HG02840 (cell line): ENCODE data around the gene FGF14.

Experiments
- ATAC-seq: cut with Tn5 transposase; IDR thresholded peaks from one replicate; pipeline ENCODE4 v1.9.1; 2021; ENCODE audit warnings: mild to moderate bottlenecking, moderate library complexity, moderate number of reproducible peaks; ENCODE audit not compliant: unreplicated experiment, low FRiP score

Gene FGF14

DNA sequence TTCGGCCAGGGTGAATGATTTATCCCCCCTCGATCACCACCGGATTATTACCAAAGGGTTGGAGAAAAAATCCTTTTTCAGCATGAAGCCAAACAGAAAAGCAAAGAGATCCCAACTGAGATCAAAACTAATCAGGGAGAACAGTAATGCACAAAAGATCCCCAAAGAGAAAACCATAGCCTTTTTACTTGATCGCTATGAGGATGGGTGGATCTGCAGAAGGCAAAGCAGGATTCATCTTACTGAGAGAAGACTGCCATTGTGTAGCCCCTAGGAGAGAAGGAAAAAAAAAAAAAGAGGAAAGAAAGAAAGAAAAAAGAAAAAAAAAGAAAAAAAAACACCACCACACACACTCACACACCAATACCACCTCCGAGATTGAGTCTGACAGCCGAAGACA lies at the start of gene FGF14:
Gene FGF14, minus strand, starts transcription at position 283 of the 400 bp plus-strand sequence.
- ATAC-seq, result no peak

GRCh38 chr13:102443249-102443648 lies 41.4 kb upstream of the FGF14 start:
- no peak for ATAC-seq

GRCh38 chr13:102441085-102441484 lies 39.2 kb upstream of the FGF14 start:
- ATAC-seq, result peak; percentile 35

GRCh38 chr13:102440259-102440936 lies 38.5 kb upstream of the FGF14 start:
- ATAC-seq, result peak; percentile 48

DNA sequence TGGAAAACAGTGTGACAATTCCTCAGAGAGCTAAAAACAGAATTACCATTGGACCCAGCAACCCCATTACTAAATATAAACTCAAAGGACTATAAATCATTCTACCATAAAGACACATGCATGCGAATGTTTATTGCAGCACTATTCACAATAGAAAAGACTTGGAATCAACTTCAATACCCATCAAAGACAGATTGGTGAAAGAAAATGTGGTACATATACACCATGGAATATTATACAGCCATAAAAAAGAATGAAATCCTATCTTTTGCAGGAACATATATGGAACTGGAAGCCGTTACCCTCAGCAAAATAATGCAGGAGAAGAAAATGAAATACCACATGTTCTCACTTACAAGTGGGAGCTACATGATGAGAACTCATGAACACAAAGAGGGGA lies 20.8 kb upstream of the FGF14 start:
- no peak for ATAC-seq

DNA sequence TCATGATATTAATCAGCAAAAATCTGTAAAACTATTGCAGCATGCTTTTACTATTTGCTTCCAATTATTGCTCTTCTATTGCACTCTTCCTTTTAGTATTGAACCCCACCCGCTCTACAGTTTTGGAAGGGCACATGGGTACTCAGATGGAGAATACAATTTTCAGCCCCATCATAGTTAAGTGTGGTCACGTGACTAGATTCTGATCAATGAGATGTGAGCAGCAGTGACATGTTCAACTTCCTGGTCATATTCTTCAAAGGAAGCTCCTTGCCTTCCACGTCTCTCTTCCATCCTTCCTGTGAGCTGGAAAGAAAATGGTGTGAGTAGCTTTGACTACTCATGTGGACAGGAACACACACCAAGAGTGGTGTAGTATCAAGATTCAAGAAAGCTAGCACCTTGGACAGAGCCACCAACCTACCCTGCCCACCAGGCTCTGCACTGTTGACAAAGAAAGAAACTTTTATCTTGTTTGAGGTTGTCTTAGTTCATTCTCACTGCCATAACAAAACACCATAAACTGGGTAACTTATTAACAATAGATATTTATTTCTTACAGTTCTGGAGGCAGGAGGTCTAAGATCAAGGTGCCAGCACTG lies 3.8 kb upstream of the FGF14 start:
- no peak for ATAC-seq

- no peak for ATAC-seq
These were observed 442 bp upstream of the FGF14 start for GRCh38 chr13:102402290-102402689.

- no peak for ATAC-seq
These were observed 583 bp downstream of the FGF14 start for GRCh38 chr13:102401265-102401664.

- no peak for ATAC-seq
These were observed 1.1 kb downstream of the FGF14 start for GRCh38 chr13:102400675-102401145.

DNA sequence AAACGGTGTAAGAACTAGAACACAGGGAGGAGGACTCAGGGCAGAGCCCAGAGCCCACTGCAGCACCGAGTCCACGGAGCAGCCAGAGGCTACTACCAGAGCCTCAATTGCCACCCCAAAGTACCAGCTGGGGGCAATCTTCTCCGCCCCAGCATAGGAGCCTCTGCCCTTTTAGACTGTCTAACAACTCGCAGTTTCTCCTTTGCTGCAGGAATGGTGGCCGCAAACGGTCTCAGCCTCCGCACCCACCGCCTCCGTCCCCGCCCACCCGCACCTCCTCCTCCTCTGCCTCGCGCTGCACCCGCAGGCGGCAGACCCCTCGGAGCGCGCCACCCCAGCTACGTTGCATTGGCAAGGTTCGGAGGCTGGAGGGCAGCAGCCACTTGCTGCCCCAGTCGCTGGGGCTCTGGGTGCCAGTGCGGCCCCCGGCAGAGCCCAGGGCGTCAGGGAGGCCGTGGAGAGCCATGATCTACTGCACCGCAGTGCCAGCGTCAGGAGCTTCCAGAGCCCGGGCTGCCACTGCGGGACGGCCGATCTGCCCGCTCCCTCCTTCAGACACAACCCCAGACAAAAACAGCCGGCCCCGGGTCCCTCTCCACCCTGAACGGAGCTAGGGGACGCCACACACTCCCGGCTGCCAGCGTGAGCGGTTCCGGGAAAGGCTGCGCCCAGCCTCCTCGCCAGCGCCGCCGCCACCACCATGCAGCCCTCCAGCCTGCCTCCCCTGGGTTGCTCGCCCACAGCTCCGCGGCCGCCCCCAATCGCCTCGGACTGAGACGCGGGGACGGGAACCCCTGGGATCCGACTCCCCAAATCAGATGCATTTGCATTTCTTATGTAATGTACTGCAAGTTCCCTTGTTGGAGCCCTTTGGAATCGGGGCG lies 1.8 kb downstream of the FGF14 start:
- no peak for ATAC-seq

DNA sequence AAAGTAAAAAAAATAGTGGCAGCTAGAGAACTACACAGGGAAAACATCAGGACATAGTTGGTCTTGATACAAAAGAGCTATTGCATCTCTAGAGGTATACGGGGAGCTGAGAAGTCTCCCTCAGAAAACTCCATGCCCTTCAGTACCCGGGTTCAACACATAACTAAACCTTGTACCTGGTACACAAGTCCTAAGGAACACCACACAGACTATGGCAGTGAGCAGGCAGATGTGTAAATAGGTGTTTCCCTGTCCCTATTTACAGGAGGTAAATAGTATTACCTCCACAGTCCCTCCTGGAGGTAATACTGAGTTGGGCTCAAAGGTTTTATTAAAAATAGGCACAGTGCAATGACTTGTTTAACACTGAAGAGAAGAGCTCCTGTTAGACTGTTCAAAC lies 5.9 kb downstream of the FGF14 start:
- ATAC-seq, result no peak

DNA sequence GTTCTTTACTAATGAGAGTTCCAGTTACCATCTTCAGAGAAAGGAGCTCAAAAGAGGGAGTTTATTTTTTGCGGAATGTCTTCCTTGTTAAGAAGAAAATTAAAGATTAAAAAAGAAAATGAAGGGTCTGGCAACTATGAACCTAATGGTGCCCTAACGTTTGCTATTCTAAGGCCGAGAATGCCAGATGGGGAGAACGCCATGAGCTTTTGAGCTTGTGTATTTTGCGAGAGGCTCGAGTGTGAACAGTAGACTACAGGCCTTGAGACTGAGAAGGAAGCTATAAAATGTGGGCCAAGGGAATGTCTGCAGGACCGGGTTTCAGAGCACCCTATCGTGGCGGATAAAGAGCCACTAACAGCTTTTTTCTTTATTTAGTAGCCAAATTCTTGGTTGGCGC lies 6.7 kb downstream of the FGF14 start:
- ATAC-seq, result no peak

DNA sequence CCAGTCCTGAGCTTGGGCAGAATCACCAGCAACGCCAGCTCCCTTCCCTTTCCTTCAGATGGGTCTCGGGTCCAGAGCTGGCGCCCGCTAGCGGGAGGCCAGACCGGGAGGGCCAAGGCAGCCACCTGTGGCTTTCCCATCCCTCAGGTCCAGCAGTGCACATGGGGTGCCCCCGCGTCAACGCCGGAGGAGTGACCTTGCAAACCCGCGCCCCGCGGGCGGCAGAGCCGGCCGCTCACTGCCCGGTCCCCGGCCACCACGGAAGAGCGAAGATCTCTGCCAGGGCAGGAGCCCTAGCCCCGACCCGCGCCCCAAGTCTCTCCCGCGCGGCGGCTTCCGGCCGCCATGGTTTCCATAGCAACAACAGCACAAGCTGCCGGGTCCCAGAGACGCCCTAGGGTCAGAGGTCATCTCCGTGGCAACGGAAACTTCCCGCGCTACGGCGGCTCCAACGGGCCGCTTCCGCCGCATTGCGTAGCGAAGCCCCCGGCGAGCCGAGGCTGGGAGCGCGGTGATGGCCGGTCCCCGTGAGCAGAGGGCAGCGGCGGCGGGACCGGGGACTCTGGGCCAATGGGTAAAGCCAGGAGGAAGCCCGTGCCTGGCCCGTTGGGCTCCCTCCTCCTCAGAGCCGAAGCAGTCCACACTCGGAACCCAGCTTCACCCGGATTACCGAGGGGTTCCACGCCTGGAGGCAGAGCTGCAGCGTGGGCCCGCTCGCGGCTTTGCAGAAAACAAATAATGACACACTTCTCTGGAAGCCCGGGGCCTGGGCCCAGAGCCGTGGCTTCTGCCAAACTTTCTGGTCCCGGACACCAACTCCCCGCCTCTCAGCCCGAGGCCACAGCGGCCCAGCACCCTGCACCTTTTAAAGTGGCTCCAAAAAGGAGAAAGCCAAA lies 7.4 kb downstream of the FGF14 start:
- peak; percentile 91 for ATAC-seq

DNA sequence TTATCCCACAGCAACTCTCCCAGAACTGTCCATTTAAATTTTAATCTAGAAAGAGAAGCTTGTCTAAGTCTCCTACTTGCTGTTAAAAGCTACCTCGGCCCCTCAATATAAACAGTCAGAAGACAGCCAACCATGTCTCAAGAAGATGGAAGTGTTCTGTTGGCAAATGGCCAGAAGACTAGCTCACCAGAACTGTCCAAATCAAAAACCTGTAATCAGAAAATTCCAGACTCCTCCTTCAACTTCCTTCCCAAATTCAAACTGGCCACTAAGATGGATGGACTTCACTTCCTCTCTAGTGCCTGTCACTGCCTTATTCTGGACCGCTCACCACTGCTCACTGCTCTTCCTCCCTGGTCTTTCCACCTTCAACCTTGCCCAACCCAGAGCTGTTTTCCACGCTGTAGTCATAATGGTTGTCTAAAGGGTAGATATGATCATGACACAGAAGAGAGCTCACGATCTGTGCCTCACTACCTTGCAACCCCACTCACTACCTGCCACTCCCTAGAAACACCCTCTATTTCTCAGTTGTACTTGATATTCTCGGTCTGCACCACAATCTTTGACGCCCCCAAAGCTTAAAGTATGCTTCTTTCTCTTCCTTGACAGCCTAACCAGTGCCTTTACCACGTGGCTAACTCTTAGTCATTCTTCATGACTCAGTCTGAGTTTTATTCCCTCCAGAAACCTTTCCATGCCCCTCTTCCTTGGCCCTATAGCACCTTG lies 9.2 kb downstream of the FGF14 start:
- ATAC-seq, result no peak

GRCh38 chr13:102386461-102386860 lies 15.4 kb downstream of the FGF14 start:
- no peak for ATAC-seq

DNA sequence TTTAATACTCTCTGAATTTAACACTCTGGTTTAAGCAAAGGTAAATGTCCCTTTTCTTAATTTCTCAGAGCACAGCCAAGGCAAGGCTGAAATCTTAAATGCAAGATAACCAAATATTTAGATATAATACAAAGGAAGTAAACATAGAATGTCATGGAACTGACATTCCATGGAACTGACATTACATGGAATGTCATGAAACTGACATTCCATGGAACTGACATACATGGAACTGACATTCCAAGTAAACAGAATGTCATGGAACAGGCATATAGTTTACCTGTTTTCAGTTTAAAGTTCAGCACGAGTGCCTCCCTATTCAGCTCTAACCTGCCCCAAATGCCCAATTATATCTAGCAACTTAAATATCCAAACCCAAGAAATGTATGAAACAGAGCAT lies 21.8 kb downstream of the FGF14 start:
- ATAC-seq, result no peak

DNA sequence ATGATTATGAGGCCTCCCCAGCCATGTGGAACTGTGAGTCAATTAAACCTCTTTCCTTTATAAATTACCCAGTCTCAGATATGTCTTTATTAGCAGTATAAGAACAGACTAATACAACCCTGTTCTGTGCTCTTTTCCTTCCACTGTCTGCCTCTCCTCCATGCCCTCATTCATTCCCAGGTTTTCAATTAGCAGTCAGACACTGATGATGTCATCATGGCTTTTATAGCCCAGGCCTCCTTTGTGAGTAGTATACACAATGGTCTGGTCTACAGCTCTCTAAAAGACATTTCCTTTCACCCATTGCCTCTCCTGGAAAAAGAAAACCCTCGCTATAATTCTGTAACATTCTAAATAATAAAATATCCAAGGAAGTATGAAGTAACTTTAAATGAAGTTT lies 25.5 kb downstream of the FGF14 start:
- ATAC-seq, result no peak

DNA sequence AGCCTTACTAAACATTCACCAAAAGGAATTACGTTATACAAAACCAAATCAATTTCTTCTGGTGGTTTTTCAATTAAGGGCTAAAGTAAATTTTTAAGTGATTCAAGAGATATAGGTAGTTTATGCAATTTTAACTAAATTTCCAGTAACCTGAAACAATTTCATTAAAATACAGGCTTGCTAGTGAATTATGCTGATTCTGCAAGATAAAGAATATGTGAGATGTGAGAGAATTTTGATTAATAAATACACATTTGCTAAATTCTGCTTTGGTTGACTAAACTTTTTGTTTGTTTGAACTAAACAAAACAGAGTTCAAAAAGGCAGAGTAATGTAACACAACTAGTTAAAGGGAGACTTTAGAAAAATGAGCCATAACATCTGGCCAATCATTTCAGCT lies 27.1 kb downstream of the FGF14 start:
- ATAC-seq, result no peak

GRCh38 chr13:102374233-102374632 lies 27.6 kb downstream of the FGF14 start:
- ATAC-seq, result no peak

DNA sequence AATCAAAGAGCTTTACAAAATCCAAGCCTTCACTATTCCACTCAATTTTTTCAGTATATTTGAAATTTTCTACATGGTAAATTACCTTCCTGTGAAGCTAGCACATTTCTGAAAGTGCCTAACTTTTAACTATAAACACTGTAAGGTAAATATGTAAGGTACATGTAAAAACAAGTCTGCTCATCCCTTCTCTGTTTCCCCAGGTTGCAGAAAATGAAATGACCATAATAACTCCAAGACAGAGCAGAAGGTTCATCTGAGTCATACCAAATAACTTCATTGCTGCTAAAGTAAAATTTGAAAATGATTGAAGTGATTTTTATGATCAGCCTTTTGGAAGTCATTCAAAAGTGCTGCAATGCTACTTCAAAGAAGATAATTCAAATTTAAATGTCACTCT lies 28.6 kb downstream of the FGF14 start:
- ATAC-seq, result no peak
